ENCODE data around the gene BCL6B. TPM values are rescaled to one million over a fixed set of nuclear protein-coding genes. Genes with fewer than 3 reads are reported as not detected.

The BCL6B gene
- total and polyA plus RNA-seq, 10 of the 15 experiments (the other 5 are each of a cell fraction or from before 2014, with no cell fraction given), result 0.06 to 0.85 (median 0.11) TPM; not detected in 1

DNA sequence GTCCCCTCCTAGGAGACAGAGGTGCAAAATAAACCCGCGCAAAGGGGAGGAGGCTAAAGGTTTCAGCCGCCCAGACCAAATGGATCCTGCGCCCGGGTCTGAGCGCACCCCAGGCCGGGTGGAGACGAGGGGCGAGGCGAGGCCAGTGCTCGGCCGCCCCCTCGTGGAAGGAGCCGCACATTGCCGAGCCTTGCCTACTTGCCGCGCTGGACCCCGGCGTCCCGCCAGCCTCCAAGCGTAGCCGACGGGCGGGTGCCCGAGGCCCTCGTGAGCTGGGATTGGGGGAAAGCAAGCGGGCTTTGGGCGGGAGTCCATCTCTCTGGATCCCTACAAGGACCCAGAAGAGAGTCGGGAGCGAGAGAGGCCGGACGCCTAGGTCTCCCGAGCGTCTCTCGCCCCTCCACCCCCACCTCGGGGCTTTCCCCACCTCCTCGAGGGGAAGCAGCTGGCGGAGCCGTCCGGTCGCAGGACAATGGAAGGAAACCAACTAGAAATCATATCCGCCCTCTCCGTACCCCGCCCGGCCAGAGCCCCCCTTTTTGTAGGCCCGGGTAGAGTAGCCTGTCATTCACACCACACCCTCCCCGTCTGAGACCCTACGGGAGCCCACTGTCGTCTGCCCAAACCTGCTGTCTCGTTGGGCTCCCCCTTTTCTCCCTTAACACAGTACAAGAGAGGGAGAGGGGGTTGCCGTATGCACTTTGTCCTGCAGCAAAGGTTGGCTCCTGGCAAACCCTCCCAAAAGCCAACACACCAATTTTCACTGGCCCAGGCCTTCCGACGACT lies 664 bp upstream of the BCL6B start (continued):
- TF ChIP-seq ASH2L (IDR thresholded peaks at IDR 0.05; ENCODE audit: borderline replicate concordance, low read depth), result no peak
- TF ChIP-seq RELA (IDR thresholded peaks at IDR 0.05; ENCODE audit: borderline replicate concordance, partially characterized antibody), result peak; percentile 63
- peak; percentile 38; the same call in 1 of the 2 replicates for TF ChIP-seq IRF4 (IDR thresholded peaks at IDR 0.05; ENCODE audit: low read depth, low read length)
- TF ChIP-seq CTCF (IDR thresholded peaks at IDR 0.05 in 2 of 3, conservative IDR thresholded peaks at IDR 0.05 in 1 of 3; ENCODE audit: control insufficient read depth in 2 of 3, extremely low read depth in 1 of 3, insufficient read depth in 1 of 3, low read depth in 3 of 3, low read length in 3 of 3), result peak; percentile 93 to 96 (median 96)
- TF ChIP-seq TARDBP (IDR thresholded peaks at IDR 0.05; ENCODE audit: borderline replicate concordance), result no peak
- TF ChIP-seq POU2F2 (IDR thresholded peaks at IDR 0.05; ENCODE audit: borderline replicate concordance, low read depth, low read length), result peak; percentile 59; the same call in 1 of the 3 replicates
- TF ChIP-seq IKZF1 (conservative IDR thresholded peaks at IDR 0.05), result peak; percentile 97
- TF ChIP-seq SMARCA5 (IDR thresholded peaks at IDR 0.05), result peak; percentile 88
- no peak for TF ChIP-seq SP1 (IDR thresholded peaks at IDR 0.05; ENCODE audit: low read depth, low read length)
- TF ChIP-seq CEBPB (IDR thresholded peaks at IDR 0.05; ENCODE audit: borderline replicate concordance in 1 of 2, low read depth in 2 of 2, low read length in 2 of 2), result no peak
- TF ChIP-seq EP300 (IDR thresholded peaks at IDR 0.05; ENCODE audit: borderline replicate concordance in 1 of 2, control insufficient read depth in 1 of 2, low read depth in 2 of 2, low read length in 2 of 2), result no peak
- no peak for TF ChIP-seq STAT1 (conservative IDR thresholded peaks at IDR 0.05)
- TF ChIP-seq SKIL (IDR thresholded peaks at IDR 0.05; ENCODE audit: low read depth, poor library complexity, severe bottlenecking), result no peak
- TF ChIP-seq CHD4 (IDR thresholded peaks at IDR 0.05), result no peak
- peak in 1 of 2 experiments; percentile 63; a peak in 2 of 4 replicates for TF ChIP-seq ETV6 (conservative IDR thresholded peaks at IDR 0.05 in 1 of 2, IDR thresholded peaks at IDR 0.05 in 1 of 2; ENCODE audit: borderline replicate concordance in 1 of 2, low read depth in 1 of 2)
- peak; percentile 86; the same call in 1 of the 2 replicates for TF ChIP-seq ZNF207 (IDR thresholded peaks at IDR 0.05; ENCODE audit: borderline replicate concordance)
- TF ChIP-seq RFX5 (IDR thresholded peaks at IDR 0.05; ENCODE audit: low read depth, low read length), result no peak
- TF ChIP-seq, protein P1, sequence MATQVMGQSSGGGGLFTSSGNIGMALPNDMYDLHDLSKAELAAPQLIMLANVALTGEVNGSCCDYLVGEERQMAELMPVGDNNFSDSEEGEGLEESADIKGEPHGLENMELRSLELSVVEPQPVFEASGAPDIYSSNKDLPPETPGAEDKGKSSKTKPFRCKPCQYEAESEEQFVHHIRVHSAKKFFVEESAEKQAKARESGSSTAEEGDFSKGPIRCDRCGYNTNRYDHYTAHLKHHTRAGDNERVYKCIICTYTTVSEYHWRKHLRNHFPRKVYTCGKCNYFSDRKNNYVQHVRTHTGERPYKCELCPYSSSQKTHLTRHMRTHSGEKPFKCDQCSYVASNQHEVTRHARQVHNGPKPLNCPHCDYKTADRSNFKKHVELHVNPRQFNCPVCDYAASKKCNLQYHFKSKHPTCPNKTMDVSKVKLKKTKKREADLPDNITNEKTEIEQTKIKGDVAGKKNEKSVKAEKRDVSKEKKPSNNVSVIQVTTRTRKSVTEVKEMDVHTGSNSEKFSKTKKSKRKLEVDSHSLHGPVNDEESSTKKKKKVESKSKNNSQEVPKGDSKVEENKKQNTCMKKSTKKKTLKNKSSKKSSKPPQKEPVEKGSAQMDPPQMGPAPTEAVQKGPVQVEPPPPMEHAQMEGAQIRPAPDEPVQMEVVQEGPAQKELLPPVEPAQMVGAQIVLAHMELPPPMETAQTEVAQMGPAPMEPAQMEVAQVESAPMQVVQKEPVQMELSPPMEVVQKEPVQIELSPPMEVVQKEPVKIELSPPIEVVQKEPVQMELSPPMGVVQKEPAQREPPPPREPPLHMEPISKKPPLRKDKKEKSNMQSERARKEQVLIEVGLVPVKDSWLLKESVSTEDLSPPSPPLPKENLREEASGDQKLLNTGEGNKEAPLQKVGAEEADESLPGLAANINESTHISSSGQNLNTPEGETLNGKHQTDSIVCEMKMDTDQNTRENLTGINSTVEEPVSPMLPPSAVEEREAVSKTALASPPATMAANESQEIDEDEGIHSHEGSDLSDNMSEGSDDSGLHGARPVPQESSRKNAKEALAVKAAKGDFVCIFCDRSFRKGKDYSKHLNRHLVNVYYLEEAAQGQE (IDR thresholded peaks at IDR 0.05; ENCODE audit: low read depth, low read length), result no peak
- TF ChIP-seq ATF2 (IDR thresholded peaks at IDR 0.05; ENCODE audit: low read length), result no peak
- TF ChIP-seq FOXM1 (IDR thresholded peaks at IDR 0.05; ENCODE audit: low read depth, low read length), result peak; percentile 43; the same call in 1 of the 2 replicates

Measured in GM12878 (cell line).